GM12891 (cell line): ENCODE data around the gene KIAA0586.
"Not testable (repeated sequence)": the region's sequence is repeated elsewhere in the genome, so short reads cannot be mapped to it uniquely, and the experiment has no call there.

Experiments used
- DNase-seq: peaks from one replicate; pipeline ENCODE4 v3.0.0; 2011; ENCODE audit warnings: low spot score; ENCODE audit not compliant: insufficient read length
- FAIRE-seq: peaks from 2 replicates; lab custom pipeline; 2011; peaks lifted over from hg19 to GRCh38; lab: Jason Lieb, UNC
- PAX5 ChIP-seq: IDR thresholded peaks from 2 replicates; pipeline ENCODE4 v1.6.1; 2011; ENCODE audit warnings: low read length, moderate library complexity, mild to moderate bottlenecking; ENCODE audit not compliant: insufficient read depth, severe bottlenecking
- POLR2A ChIP-seq: IDR thresholded peaks from 2 replicates; pipeline ENCODE4 v1.6.1; 2011; ENCODE audit warnings: low read depth, low read length, control low read depth
- POLR2AphosphoS5 ChIP-seq: IDR thresholded peaks from 2 replicates; pipeline ENCODE4 v1.6.1; 2011; ENCODE audit warnings: low read depth, low read length, control low read depth
- POU2F2 ChIP-seq: IDR thresholded peaks from 2 replicates; pipeline ENCODE4 v1.6.1; 2011; ENCODE audit warnings: low read depth, mild to moderate bottlenecking, control low read depth, low read length, moderate library complexity
- SPI1 ChIP-seq: IDR thresholded peaks from 2 replicates; pipeline ENCODE4 v1.6.1; 2011; ENCODE audit warnings: low read depth, low read length, control low read depth
- TAF1 ChIP-seq: IDR thresholded peaks from 2 replicates; pipeline ENCODE4 v1.6.1; 2011; ENCODE audit warnings: low read depth, low read length, control low read depth

Gene KIAA0586

DNA sequence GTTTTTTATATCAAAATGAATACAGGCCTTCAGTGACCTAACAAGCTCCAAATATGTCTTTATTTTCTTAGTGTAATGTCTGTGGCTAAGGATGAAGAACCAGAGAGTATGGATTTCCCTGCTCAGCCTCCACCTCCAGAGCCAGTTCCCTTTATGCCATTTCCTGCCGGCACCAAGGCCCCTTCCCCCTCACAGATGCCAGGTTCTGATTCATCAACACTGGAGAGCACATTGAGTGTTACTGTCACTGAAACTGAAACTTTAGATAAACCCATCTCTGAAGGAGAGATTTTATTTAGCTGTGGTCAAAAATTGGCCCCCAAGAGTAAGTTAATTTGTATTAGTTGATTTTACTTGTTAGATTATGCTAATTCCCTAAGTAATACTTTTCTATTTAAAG lies 61.0 kb downstream of the KIAA0586 start:
- no peak for DNase-seq
- peak; percentile 31 for FAIRE-seq
- TF ChIP-seq SPI1 (peak; percentile 33; the same call in 1 of the 2 replicates), PAX5 (no peak)

DNA sequence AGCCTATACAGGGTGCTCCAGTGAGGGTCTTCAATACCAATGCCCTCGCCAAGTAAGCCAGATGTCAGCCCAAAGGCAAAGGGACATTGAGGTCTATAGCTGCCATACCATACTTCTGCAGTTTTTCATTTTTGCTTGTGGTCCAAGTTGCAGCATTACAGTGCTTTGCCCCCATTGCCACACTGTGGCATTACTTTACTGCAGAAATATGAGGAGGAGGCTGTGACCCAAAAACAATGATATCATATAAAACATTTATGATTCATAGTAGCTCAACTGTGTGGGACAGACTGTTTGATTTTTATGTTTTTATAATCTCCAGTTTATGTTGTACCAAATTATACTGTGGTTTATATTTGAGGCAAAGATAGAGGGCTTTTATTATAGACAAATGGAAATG lies 64.1 kb downstream of the KIAA0586 start:
- FAIRE-seq: no peak
- TF ChIP-seq POLR2A: no peak
- no peak for TF ChIP-seq PAX5
- no peak for TF ChIP-seq SPI1
- TF ChIP-seq POLR2AphosphoS5: no peak
- no peak for TF ChIP-seq TAF1
- no peak for TF ChIP-seq POU2F2
- no peak for DNase-seq

DNA sequence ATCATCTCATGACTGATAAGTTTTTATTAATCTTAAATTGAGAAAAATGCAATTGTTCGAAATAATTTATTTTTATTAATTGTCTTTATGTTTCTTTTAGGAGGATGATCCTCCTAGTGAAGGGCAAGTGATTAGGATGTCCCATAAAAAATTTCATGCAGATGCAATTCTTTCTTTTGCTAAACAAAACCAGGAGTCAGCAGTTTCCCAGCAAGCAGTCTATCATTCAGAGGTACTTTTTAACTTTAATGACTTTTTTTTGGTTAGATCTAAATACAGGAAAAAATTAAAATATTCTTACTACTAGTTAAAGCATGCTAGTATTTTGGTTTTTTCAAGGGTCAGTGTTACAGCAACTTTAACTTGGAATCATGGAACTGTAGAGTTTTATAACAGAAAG lies 64.5 kb downstream of the KIAA0586 start:
- no peak for TF ChIP-seq POLR2A
- FAIRE-seq (no peak), DNase-seq (no peak)

DNA sequence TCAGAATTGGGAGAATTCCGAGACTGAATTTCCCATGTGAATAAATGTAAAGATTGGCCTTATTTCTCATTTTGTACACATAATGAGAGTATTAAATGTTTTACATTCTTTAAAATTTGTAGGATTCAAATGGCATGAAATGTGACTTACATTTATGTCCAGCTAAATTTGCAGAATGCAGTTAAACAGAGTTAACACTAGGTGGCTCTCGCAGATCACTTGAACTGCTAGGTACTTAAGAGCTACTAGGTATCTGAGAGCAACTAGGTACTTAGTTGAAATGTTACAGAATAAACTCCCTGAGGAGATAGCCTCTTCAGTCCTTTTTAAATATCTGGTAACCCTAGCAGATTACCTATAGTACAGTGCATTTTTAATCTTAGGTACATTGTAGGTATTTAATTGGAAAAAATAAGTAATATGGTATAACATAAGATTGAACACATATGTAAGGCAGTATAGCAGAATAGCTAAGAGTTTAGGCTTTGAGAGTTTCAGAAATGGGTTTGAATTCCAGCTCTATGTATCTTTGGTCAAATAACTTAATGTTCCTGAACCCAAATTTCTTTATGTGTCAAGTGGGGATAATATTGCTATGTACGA lies 73.8 kb downstream of the KIAA0586 start:
- DNase-seq (no peak), FAIRE-seq (peak; percentile 87)
- TF ChIP-seq POLR2A (no peak), POU2F2 (no peak), TAF1 (no peak), PAX5 (no peak), SPI1 (no peak), POLR2AphosphoS5 (no peak)

DNA sequence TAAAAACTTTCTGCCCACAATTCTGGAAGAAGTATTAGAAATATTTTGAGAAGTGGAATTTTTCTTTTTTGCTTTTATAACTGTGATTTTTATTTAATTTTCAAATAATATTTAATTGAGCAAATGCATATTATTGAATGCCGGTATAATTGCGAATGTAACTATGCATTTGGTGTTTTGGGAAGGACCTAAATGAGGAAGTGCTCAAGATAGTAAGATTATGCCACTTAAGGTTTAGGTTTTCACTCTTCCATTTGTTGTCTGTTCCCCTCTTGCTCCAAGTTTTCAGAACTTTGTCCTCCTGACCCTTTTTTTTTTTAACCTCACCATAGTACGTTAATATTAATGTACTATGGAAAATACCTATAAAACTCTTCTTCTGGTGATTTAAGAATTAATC lies 85.8 kb downstream of the KIAA0586 start:
- DNase-seq (no peak), FAIRE-seq (no peak)
- no peak for TF ChIP-seq TAF1
- TF ChIP-seq PAX5: no peak
- TF ChIP-seq SPI1: 0 out of 2 replicates have a peak, but pooled peaks have one; percentile 35
- TF ChIP-seq POLR2A: no peak
- TF ChIP-seq POU2F2: no peak

DNA sequence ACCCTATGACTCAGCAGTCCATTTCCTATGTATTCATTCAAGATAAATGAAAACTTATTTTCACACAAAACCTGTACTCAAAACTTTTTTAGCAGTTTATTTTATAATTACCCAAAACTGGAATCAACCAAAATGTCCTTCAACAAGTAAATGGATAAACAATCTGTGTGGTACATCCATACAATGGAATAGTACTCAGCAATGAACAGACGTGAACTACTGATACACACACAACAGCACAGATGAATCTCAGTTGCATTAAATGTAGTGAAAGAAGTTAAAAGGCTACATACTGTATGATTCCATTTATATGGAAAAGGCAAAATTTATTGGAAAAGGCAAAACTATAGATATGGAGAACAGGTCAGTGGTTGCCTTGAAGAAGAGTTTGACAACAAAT lies 90.1 kb downstream of the KIAA0586 start:
- no peak for FAIRE-seq
- TF ChIP-seq PAX5 (no peak), SPI1 (no peak), POLR2AphosphoS5 (no peak), TAF1 (no peak), POU2F2 (no peak), POLR2A (no peak)
- DNase-seq: no peak

DNA sequence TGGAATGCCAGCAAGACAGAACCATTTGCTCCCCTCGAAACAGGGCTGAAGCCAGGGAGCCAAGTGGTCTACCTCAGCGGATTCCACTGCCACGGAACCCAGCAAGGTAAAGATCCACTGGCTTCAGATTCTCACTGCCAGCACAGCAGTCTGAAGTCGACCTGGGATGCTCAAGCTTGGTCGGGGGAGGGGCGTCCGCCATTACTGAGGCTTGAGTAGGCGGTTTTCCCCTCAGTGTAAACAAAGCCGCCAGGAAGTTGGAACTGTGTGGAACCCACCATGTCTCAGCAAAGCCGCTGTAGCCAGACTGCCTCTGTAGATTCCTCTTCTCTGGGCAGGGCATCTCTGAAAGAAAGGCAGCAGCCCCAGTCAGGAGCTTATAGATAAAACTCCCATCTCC lies 98.2 kb downstream of the KIAA0586 start:
- DNase-seq, FAIRE-seq: not testable (repeated sequence)

DNA sequence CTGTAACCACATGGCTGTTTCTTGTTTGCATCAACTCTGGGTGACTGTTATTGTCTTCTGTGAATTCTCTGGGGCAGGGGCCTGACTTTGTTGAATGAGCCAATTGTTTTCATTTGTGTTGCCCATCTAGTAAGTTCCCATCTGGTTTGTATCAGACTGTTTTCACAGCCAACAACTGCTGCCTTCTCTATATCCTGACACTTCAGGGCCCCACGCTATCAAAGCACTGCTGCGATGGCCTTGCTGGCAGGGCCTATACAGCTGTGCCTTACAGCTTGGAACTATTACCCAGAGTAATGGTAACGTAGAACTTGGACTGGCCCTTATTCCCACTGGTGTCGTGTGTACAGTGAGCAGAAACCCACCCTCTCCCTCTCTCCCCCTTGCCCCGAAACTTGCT lies 105.9 kb downstream of the KIAA0586 start:
- DNase-seq (no peak), FAIRE-seq (no peak)
- TF ChIP-seq POLR2AphosphoS5: no peak
- TF ChIP-seq SPI1: no peak

DNA sequence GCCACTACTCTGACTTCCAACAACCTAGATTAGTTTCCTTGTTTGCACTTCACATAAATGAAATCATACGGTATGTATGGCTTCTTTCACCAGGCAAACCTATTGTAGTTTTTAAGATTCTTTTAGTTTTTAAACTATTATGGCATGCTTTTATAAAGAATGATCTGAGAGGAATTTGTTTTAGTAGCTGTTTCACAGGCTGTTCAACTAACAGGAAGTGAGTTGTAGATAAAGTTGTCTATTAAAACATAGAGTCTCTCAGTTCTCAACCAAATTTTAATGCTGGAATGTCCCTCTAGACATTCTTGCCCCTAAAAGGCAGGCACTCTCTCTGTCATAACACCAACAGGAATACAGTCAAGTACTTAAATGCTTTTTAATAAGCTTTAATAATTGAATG lies 107.5 kb downstream of the KIAA0586 start:
- DNase-seq (no peak), FAIRE-seq (no peak)
- TF ChIP-seq POLR2A: no peak
- TF ChIP-seq POLR2AphosphoS5: no peak
- peak; percentile 22; the same call in 1 of the 2 replicates for TF ChIP-seq SPI1
- no peak for TF ChIP-seq TAF1
- no peak for TF ChIP-seq POU2F2

DNA sequence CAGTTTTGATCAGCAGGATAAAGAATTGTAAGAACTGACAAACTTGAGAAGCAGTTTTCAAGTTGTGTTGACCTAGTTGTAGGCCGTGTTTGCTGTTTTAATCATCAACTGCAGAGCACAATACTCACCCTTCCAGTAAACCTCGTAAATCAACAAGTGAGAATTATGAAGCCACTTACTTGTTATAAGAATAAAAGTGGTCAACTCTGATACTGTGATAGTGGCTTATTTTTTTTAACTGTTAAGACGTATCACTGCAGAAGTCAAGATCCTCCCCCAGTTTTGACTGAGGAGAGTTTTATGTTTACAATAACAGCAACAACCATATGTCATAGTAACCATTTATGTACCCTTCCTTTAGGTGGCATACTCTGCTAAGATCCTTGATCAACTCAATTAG lies 109.5 kb downstream of the KIAA0586 start:
- no peak for FAIRE-seq

More for the DNA sequence above, 109.5 kb downstream of the KIAA0586 start:
- DNase-seq: no peak
- TF ChIP-seq TAF1: no peak
- TF ChIP-seq PAX5: no peak
- no peak for TF ChIP-seq SPI1
- TF ChIP-seq POU2F2: no peak
- no peak for TF ChIP-seq POLR2AphosphoS5
- no peak for TF ChIP-seq POLR2A
